GM12801 (cell line): Measurements from ENCODE around the gene ABCB4.

ENCODE experiments used
- TF ChIP-seq, protein P1 (sequence below): IDR thresholded peaks from one replicate; pipeline ENCODE4 v1.5.1; 2011; ENCODE audit warnings: control low read depth; ENCODE audit not compliant: insufficient read length; ENCODE audit errors: extremely low read depth

The ABCB4 gene

DNA sequence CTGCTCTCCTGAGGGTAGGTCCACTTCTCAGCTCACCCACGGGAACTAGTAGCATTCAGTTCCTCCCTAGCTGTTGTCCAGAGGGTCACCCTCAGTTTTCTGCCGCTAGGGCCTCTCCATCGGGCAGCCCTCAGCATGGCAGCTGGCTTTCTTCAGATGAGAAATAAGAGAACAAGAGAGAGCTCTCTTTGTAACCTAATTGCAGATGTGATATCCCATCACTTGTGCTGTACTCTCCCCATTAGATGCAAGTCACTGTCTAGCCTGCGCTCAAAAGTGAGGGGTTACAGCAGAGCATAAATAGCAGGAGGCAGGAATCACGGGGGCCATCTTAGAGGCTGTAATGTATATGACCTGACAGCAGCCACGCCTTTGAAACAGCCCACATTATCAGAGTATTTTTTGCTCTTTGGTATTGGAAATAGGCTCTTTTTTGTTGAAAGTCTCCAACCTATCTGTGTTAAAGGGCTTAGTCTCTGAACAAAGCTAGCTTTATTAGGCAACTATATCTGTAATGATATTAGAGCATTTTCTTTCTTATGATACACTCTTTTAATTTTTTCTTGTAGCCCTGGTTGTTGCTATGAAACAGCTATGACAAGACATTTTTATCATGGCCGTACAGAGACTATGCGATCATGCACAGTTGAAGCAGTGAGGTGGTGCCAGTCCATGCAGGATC lies 84.3 kb downstream of the ABCB4 start:
- TF ChIP-seq, protein P1, sequence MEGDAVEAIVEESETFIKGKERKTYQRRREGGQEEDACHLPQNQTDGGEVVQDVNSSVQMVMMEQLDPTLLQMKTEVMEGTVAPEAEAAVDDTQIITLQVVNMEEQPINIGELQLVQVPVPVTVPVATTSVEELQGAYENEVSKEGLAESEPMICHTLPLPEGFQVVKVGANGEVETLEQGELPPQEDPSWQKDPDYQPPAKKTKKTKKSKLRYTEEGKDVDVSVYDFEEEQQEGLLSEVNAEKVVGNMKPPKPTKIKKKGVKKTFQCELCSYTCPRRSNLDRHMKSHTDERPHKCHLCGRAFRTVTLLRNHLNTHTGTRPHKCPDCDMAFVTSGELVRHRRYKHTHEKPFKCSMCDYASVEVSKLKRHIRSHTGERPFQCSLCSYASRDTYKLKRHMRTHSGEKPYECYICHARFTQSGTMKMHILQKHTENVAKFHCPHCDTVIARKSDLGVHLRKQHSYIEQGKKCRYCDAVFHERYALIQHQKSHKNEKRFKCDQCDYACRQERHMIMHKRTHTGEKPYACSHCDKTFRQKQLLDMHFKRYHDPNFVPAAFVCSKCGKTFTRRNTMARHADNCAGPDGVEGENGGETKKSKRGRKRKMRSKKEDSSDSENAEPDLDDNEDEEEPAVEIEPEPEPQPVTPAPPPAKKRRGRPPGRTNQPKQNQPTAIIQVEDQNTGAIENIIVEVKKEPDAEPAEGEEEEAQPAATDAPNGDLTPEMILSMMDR = no peak

DNA sequence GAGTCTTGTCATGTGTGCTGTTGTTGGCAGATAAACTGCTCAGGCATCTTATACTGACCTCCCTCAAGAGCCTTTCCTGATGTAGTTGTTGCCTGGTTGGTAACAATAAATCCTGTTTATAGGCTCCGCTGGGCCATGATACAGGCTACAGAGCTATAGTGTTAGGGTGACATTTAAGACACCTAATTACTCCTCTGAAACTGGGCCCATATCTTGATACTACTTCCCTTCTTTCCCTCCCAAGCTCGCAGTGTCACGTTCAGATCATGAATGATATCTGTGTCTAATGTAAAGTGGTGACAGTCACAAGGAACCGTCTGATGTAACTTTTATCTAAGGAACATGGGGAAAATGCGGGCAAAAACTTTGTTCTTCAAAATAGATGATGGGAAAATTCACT lies 94.6 kb downstream of the ABCB4 start:
- TF ChIP-seq, protein P1 = no peak

DNA sequence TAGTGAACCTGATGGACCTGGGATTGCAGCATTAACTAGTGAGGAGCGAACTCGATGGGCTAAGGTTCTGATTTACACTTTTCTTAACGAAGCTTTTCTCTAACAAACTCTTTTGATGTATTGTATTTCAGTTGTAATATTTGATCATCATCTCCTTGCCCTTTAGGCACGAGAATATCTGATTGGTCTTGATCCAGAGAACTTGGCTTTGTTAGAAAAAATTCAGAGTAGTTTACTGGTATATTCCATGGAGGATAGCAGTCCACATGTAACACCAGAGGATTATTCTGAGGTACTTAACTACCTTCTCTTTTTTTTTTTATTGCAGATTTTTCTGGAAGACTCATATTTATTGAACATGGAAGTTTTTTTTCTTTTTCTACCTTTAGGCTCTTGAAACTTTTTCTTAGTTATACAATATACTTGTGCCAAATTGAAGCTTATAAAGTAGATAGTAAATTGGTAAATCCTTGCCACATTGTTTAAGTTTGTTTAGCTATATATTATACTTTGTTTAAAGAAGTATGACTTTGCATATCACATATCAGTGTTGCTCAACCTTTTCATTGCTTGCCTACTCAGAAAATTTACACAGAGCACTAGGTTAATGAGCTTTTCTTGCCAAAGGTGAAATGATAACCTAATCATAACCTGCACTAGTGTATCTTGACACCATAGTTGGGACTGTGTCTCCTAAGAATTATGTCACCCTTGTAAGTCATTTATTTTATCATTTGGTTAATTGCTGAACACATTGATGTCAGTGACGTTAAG lies 99.6 kb downstream of the ABCB4 start:
- TF ChIP-seq, protein P1 = no peak

DNA sequence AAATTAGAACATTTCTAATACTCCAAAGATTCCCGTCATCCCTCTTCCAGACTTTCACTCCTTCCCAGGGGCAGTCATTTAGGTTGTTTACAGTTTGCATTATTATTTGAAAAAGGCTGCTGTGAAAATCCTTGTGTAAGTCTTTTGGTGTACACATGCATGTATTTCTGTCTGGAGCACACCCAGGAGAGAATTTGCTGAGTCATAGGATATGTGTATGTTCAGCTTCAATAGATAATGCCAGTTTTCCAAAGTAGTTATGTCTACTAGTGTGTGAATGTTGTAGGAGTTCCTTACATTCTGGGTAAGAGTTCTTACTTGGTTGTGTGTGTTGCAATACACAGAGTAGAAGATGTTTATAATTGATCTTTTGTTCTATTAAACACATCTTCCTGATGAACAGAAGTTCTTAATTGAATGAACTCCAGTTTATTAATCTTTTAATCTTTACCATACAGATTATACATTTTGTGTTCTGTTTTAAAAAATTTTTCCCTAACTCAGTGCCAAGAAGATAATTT lies 104.8 kb downstream of the ABCB4 start:
- TF ChIP-seq, protein P1 = no peak

DNA sequence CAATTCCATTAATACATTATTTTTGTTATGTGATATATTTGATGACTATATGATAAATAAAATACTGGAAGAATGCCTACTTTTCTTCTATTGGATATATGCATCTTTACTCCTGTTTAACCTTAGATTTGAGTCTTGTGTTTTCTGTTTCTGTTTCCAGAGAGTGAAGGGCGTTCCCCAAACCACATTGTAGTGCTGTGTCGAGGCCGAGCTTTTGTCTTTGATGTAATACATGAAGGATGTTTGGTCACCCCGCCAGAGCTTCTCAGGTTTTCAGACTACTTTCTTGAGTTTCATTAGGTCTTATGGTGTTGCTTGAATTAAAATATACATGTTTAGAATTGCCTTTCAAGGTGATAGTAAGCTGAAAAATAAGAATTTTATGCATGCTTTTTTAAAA lies 106.3 kb downstream of the ABCB4 start:
- TF ChIP-seq, protein P1 = no peak

DNA sequence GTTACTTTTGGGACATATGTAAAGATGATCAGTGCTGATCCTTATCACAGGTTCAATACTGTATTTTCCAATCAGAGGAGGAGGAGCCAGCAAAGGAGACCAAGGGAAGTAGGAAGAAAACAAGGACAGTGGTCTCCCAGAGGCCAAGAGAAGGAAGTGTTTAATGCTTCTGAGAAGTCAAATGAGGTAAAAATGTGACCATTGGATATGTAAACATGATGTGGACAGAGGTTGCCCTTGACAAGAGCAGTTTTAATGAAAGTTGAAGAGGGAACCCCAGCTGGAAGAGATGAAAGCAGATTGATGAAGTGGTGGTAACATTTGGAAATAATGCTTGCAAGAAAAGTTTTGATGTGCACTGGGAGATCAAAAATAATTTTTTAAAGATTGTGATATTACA lies 111.2 kb downstream of the ABCB4 start:
- TF ChIP-seq, protein P1 = no peak

DNA sequence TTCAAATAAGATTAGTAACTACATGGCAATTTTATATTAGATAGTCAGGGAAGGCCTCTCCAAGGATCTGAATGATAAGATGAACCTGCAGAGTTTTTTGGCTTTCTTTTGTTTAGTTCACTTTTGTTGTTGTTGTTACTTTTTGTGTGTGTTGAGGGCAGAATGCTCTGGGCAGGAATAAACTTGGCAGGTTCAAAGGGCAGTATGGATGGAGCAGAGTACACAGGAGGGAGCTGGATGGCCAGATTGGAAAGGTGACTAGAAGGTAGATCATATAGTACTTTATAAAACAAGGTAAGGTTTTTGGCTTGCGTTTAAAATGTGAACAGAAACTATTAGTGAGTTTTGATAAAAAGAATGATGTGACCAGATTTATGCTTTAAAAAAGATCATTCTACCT lies 112.1 kb downstream of the ABCB4 start:
- TF ChIP-seq, protein P1 = no peak
